ENCODE results near the gene CDCA8.

CDCA8 gene

DNA sequence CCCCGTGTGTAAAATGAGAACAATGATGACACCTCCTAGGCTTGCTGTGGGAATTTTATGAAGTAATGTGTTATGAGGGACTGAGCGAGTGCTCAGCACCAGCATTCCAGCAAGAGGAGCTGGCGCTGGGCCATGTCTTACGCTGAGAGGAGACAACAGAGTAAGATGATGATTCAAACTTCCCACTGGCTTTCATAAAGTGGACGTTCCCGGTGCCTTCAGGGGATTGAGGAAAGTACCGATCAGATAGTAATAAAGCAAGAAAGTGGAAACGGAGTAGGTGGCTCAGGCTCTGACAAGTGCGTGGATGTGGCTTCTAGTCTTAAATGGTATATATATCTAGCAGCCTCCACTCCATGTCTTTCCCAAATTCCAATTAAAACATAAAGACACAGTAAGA, 48.8 kb downstream of the CDCA8 start:
- no peak for DNase-seq

DNA sequence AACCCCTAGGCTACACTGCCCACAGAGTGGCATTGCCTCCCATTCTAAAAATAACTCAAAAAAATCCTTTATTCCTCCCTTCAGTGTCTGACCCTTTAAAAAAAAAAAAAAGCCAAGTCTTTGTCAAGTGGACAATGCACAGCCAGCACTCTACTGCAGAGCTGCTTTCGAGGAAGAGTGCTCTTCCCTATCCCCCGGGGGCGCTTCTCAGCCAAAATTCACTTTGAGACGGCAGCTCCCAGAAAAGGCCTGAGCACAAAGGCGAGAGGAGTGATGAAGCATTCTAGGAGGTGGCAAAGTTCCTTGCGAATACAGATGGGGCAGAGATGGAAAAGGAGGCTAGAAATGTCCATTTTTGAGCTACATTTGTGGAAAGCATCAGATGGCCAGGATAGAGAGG, 49.3 kb downstream of the CDCA8 start:
- no peak for DNase-seq

DNA sequence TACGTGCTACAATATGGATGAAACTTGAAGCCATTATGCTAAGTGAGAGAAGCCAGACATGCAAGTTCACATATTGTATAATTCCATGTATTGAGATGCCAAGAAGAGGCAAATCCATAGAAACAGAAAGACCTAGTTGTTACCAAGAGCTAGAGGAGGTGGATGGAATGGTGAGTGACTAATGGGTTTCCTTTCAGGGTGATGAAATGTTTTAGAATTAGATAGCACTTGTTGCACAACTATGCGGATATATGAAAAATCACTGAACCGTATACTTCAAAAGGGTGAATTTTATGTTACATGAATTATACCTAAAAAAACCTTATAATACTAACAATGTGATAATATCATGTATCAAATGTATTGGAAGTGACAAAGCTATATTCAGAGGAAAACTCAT, 54.5 kb downstream of the CDCA8 start:
- DNase-seq, result no peak

DNA sequence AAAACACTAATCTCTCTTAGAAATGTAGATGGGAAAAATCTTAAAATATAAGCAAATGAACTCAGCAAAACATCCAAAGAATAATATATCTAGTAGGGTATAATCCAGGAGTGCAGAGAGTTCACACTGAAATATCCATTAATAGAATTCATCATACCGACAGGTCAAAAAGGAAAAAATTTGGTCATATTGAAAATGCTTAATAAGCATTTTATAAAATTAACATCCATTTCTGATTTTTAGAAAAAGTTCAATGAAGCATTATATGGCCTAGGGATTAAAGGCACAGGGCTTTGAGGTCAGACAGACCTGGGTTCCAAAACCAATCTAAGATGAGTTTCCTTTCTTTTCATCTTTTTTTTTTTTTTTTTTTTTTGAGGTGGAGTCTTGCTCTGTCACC, 56.2 kb downstream of the CDCA8 start:
- DNase-seq, result no peak

DNA sequence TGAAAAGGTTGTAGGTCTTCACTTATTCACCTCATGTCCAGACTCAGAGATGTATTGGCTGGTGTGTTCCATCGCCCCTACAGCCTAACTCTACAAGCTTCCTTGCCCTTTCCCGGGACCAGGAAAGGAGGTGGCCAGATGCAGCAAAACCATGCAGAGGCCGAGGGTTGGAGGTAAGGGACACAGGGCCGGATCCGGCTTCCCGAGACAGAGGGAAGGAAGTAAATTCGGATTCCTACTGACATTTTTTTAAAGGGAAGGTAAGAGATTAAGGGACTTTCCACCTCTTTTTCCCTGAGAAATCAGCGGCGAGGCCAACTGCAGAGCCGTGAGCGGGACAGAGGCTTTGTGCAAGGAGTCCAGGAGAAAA, 59.9 kb downstream of the CDCA8 start:
- DNase-seq, result no peak

DNA sequence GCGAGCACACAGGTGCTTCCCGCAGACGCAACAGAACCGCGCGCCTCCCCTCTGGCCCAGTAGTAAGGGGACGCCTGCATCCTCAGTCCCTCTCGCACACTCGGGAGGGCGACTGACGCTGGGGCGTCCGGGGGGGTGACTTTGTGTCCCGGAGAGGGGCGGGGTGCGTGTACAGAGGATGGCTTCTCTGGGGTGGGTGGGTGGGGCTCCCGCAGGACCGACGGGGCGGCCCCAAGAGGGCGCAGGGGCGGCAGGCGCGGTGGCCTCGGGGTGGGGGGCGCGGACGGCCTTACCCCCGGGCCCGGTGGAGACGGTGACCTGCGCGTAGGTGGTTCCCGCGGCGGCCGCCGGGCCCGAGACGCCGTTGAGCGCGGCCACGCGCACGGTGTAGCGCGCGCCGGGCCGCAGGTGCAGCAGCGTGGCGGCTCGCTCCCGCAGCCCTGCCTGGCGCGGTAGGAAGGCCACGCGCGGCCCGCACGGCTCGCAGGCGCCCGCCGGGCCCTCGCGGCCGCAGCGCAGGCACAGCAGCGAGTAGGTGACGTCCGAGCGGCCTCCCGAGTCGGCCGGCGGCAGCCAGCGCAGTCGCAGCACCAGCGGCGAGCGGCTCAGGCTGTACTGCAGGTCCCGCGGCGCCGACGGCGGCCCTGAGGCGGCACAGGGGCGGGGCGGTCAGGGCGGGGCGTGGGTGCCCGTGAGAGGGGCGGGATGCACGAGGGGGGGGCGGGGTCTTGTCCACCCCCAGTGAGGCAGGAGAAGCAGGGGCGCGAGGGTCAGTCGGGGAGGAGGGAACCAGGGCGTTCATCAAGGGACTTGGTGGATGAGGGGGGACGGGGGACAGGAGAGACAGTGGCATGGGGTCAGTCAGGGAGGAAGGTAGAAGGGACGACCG, 60.5 kb downstream of the CDCA8 start:
- peak; percentile 46 for DNase-seq

DNA sequence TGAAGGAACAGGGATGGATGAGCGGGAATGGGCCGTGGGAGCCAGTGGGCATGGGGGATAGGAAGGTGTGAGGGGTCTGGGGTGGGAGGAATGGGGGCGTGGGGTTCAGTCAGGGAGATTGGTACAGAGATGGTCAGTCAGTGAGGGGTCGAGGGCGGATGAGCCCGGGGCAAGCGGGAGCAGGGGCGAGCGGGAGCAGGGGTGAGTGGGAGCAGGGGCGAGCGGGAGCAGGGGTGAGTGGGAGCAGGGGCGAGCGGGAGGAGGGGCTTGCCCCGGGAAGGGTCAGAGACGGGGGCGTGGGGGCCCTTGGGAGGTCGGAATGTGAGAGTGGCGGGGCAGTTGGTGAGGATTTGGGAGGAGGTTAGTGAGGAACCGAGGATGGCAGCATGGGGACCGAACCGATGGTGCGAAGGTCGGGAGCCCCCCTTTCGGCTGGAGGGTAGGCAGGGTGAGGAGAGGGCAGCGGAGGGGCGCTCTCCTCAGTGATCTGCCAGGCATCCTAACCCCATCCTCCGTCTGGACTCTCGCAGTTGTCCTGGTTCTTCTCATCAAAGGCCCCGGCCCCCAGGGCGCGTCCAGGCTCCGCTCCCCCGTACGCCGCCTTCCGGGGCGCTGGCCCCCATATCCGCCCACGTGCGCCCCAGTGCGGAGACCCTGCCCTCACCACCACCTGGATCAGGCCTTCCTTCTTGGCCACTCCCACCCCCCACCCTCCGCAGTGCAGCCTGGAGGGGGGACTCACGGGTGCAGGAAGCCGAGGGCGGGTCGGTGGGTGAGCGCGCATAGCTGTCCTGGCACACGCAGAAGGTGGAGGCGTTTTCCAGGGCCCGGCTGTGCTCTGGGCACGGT, 61.4 kb downstream of the CDCA8 start:
- DNase-seq, result no peak

DNA sequence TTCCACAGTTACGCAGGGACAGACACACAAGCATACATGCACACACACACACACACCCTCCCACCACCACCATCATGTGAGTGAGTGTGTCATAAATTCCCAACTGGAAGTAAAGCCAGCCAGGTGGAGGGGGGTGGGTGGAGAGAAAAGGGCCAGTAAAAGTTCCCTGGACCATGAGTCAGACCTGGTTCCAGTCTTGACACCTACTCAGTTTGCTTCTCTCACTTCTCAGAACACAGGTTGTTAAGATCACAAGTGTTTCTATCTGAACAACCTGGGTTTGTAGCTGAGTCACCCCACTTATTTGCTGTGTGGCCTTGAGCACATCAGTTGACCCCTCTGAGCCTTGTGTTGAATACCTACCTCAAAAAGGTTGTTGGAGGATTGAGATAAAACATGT, 63.0 kb downstream of the CDCA8 start:
- DNase-seq, result peak; percentile 79

DNA sequence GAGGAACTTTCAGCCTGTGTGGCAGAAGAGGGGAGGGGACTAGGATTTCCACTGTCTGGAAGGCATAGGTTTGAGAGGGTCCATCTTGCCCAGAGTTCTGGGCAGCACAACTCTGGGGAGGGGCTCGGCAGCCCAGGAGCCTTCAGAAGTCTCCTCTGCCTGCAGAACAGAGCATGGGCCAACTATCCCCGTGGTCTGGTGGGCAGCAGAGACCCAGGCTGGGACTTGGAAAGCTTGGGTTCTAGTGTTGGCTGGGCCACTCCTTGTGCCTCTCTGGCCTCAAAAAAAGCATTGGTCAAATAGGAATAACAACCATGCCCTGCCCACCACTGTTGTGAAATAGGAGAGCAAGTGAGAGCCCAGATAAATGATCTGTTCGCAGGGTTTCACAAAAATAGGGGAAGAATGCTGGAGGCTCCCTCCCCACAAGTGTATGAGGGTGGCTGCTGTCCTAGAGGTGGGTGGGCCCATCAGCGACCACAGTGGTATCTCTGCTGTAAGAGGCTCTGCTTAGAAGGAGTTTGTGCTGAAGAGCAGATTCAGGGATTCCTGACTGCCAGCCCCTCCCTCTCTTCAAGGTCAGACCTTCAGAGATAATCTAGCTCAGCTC, 63.7 kb downstream of the CDCA8 start:
- no peak for DNase-seq

All from activated CD4-positive, alpha-beta T cell treated with anti-CD3 and anti-CD28 coated beads, Interleukin-2, amount 50 U/mL, for 16 hours (primary cell).